ENCODE data around the gene CWC27.

Gene CWC27

GRCh38 chr5:65043843-65044359, 275.2 kb downstream of the CWC27 start:
- DNase-seq (ENCODE audit: insufficient read length, low spot score), result no peak
- FAIRE-seq, result peak; percentile 92
- TF ChIP-seq SPI1 (IDR thresholded peaks at IDR 0.05; ENCODE audit: low read depth, low read length) (peak; percentile 67; the same call in 1 of the 2 replicates), POLR2A (IDR thresholded peaks at IDR 0.05; ENCODE audit: low read depth, low read length) (no peak)

- FAIRE-seq (no peak), DNase-seq (ENCODE audit: insufficient read length, low spot score) (no peak)
- TF ChIP-seq SPI1 (IDR thresholded peaks at IDR 0.05; ENCODE audit: low read depth, low read length), result no peak
Measured at GRCh38 chr5:65047225-65047624, 278.5 kb downstream of the CWC27 start.

- FAIRE-seq, result peak; percentile 90
- no peak for TF ChIP-seq POLR2A (IDR thresholded peaks at IDR 0.05; ENCODE audit: low read depth, low read length)
- no peak for TF ChIP-seq PAX5 (IDR thresholded peaks at IDR 0.05; ENCODE audit: insufficient read depth, low read length, severe bottlenecking)
- peak; percentile 58 for TF ChIP-seq POLR2AphosphoS5 (IDR thresholded peaks at IDR 0.05; ENCODE audit: low read depth, low read length)
- peak; percentile 66 for TF ChIP-seq SPI1 (IDR thresholded peaks at IDR 0.05; ENCODE audit: low read depth, low read length)
- TF ChIP-seq TAF1 (IDR thresholded peaks at IDR 0.05; ENCODE audit: low read depth, low read length), result peak; percentile 71; the same call in 1 of the 2 replicates
- TF ChIP-seq POU2F2 (IDR thresholded peaks at IDR 0.05; ENCODE audit: low read depth, low read length), result peak; percentile 50
- DNase-seq (ENCODE audit: insufficient read length, low spot score), result no peak
Measured at GRCh38 chr5:65047948-65048690, 279.4 kb downstream of the CWC27 start.

- TF ChIP-seq POU2F2 (IDR thresholded peaks at IDR 0.05; ENCODE audit: low read depth, low read length) (no peak), TAF1 (IDR thresholded peaks at IDR 0.05; ENCODE audit: low read depth, low read length) (no peak), PAX5 (IDR thresholded peaks at IDR 0.05; ENCODE audit: insufficient read depth, low read length, severe bottlenecking) (no peak), SPI1 (IDR thresholded peaks at IDR 0.05; ENCODE audit: low read depth, low read length) (no peak)
- FAIRE-seq (peak; percentile 85), DNase-seq (ENCODE audit: insufficient read length, low spot score) (no peak)
Measured at GRCh38 chr5:65050140-65050539, 281.4 kb downstream of the CWC27 start.

- FAIRE-seq, result peak; percentile 55
- TF ChIP-seq POLR2A (IDR thresholded peaks at IDR 0.05; ENCODE audit: low read depth, low read length), result no peak
- TF ChIP-seq POU2F2 (IDR thresholded peaks at IDR 0.05; ENCODE audit: low read depth, low read length), result no peak
- no peak for DNase-seq (ENCODE audit: insufficient read length, low spot score)
Measured at GRCh38 chr5:65050826-65051498, 282.2 kb downstream of the CWC27 start.

GRCh38 chr5:65055938-65056337, 287.2 kb downstream of the CWC27 start:
- TF ChIP-seq POLR2AphosphoS5 (IDR thresholded peaks at IDR 0.05; ENCODE audit: low read depth, low read length) (no peak), PAX5 (IDR thresholded peaks at IDR 0.05; ENCODE audit: insufficient read depth, low read length, severe bottlenecking) (no peak), POLR2A (IDR thresholded peaks at IDR 0.05; ENCODE audit: low read depth, low read length) (no peak), SPI1 (IDR thresholded peaks at IDR 0.05; ENCODE audit: low read depth, low read length) (no peak), POU2F2 (IDR thresholded peaks at IDR 0.05; ENCODE audit: low read depth, low read length) (no peak)
- FAIRE-seq, result no peak

GRCh38 chr5:65059681-65060598, 291.2 kb downstream of the CWC27 start:
- FAIRE-seq (peak; percentile 76), DNase-seq (ENCODE audit: insufficient read length, low spot score) (no peak)
- TF ChIP-seq TAF1 (IDR thresholded peaks at IDR 0.05; ENCODE audit: low read depth, low read length) (no peak; the same call in 1 of the 2 replicates), POU2F2 (IDR thresholded peaks at IDR 0.05; ENCODE audit: low read depth, low read length) (no peak), SPI1 (IDR thresholded peaks at IDR 0.05; ENCODE audit: low read depth, low read length) (no peak), PAX5 (IDR thresholded peaks at IDR 0.05; ENCODE audit: insufficient read depth, low read length, severe bottlenecking) (no peak), POLR2AphosphoS5 (IDR thresholded peaks at IDR 0.05; ENCODE audit: low read depth, low read length) (no peak), POLR2A (IDR thresholded peaks at IDR 0.05; ENCODE audit: low read depth, low read length) (no peak)

More at GRCh38 chr5:65055938-65056337, 287.2 kb downstream of the CWC27 start:
- DNase-seq (ENCODE audit: insufficient read length, low spot score), result no peak

GRCh38 chr5:65061250-65061973, 292.7 kb downstream of the CWC27 start:
- TF ChIP-seq POU2F2 (IDR thresholded peaks at IDR 0.05; ENCODE audit: low read depth, low read length) (peak; percentile 68; the same call in 1 of the 2 replicates), POLR2AphosphoS5 (IDR thresholded peaks at IDR 0.05; ENCODE audit: low read depth, low read length) (no peak), PAX5 (IDR thresholded peaks at IDR 0.05; ENCODE audit: insufficient read depth, low read length, severe bottlenecking) (peak; percentile 66)
- DNase-seq (ENCODE audit: insufficient read length, low spot score) (no peak), FAIRE-seq (peak; percentile 92)

- FAIRE-seq, result no peak
- no peak for TF ChIP-seq POU2F2 (IDR thresholded peaks at IDR 0.05; ENCODE audit: low read depth, low read length)
- no peak for TF ChIP-seq SPI1 (IDR thresholded peaks at IDR 0.05; ENCODE audit: low read depth, low read length)
- no peak for DNase-seq (ENCODE audit: insufficient read length, low spot score)
Measured at GRCh38 chr5:65061974-65062353, 293.2 kb downstream of the CWC27 start.
